ENCODE measurements around the gene NAA16. TPM values are rescaled to one million over a fixed set of nuclear protein-coding genes. Genes with fewer than 3 reads are reported as not detected.

NAA16 gene
- total and polyA plus RNA-seq, 8 donors = 6.0 to 114 (median 22.6) TPM

DNA sequence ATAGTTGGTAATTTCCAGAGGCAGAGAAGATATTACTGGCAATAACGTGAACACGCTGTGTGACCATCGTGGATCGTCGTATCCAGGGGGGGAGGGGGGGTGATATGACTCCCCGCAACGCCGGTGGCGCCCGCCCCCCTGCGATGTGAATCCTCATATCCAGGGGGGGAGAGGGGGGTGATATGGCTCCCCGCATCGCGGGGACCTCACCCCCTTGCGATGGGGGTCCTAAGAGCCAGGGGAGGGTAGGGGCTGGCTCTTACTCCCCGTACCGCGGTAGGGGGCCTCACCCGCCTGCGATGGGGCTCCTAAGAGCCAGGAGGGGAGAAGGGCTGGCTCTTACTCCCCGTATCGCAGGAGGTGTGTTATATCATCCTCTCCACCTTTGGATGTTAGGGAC, 115.0 kb downstream of the NAA16 start:
- peaks cover 0 to 15% (median 6%) of the 10 kb centered on the region in 4 donors for H3K4me1 ChIP-seq
- H3K27ac ChIP-seq = no peak overlapping the region
- no peak overlapping the region for H3K4me3 ChIP-seq
- intact Hi-C loops (cut with DNase I; ENCODE audit: low total_unique reads) = no loop called here
- peaks cover 0 to 7% (median 2%) of the 10 kb centered on the region in 4 donors for H3K9me3 ChIP-seq
- WGBS, 5 donors = 73 to 82% (median 78%) methylated on average over 12 to 22 of the region's 22 CpGs
- H3K36me3 ChIP-seq = no peaks in the 10 kb centered on the region
- TF ChIP-seq POLR2AphosphoS5 (IDR thresholded peaks at IDR 0.05) (no peak), POLR2A (IDR thresholded peaks at IDR 0.05) (no peak), EP300 (IDR thresholded peaks at IDR 0.05) (no peak), CTCF (IDR thresholded peaks at IDR 0.05) (no peak)
- peak in 1 of 2 donors; percentile 9 for DNase-seq
- peaks cover 0 to 22% (median 3%) of the 10 kb centered on the region in 3 donors for H3K27me3 ChIP-seq

Small RNA genes lying within 50 kb of the gene (small RNA-seq; reads per million reads assigned to genes)
- 0 reads per million in 4 donors for gene RNU6-57P

Other genes starting within 250 kb of the NAA16 start
- 10 to 100 TPM in 2 of 5 donors, 1 to 10 TPM in 2, under 1 TPM in 1; 0.58 to 18.9 (median 8.5) TPM for gene WBP4, start 249.8 kb upstream of the NAA16 start, total RNA-seq
- gene WBP4, start 249.8 kb upstream of the NAA16 start, polyA plus RNA-seq = 10 to 100 TPM in 1 of 3 donors, 1 to 10 TPM in 2; 8.7 to 15.7 (median 9.9) TPM
- gene KBTBD6, start 178.5 kb upstream of the NAA16 start, total RNA-seq = 1 to 10 TPM in 3 of 5 donors, under 1 TPM in 2; under 0.01 to 8.3 (median 3.6) TPM
- gene KBTBD6, start 178.5 kb upstream of the NAA16 start, polyA plus RNA-seq = 1 to 10 TPM; 2.1 to 2.3 (median 2.2) TPM
- gene KBTBD7, start 116.7 kb upstream of the NAA16 start, total RNA-seq = 10 to 100 TPM in 1 of 5 donors, 1 to 10 TPM in 4; 1.3 to 18.7 (median 9.8) TPM
- 1 to 10 TPM; 1.7 to 2.7 (median 2.4) TPM for gene KBTBD7, start 116.7 kb upstream of the NAA16 start, polyA plus RNA-seq
- 10 to 100 TPM in 3 of 5 donors, 1 to 10 TPM in 2; 7.6 to 29.9 (median 13.0) TPM for gene MTRF1, start 47.7 kb upstream of the NAA16 start, total RNA-seq
- gene MTRF1, start 47.7 kb upstream of the NAA16 start, polyA plus RNA-seq = 10 to 100 TPM in 1 of 3 donors, 1 to 10 TPM in 2; 6.4 to 11.8 (median 7.4) TPM
- 10 to 100 TPM in 4 of 5 donors, 1 to 10 TPM in 1; 4.6 to 58.3 (median 39.8) TPM for gene RGCC, start 146.3 kb downstream of the NAA16 start, total RNA-seq
- gene RGCC, start 146.3 kb downstream of the NAA16 start, polyA plus RNA-seq = 10 to 100 TPM; 10.6 to 38.2 (median 19.1) TPM

All from stomach (tissue), 9 donors.